SHP77 (cell line): ENCODE data around the gene TYW1.
"Not testable (repeated sequence)": the region's sequence is repeated elsewhere in the genome, so short reads cannot be mapped to it uniquely, and the experiment has no call there.

Experiments
- DNase-seq, 2 experiments: peaks; one replicate each; lab custom pipeline; 2025; lab: John Stamatoyannopoulos, UW

The TYW1 gene

GRCh38 chr7:67257779-67258178, 261.1 kb downstream of the TYW1 start:
- peak; percentile 18 to 37 for DNase-seq

DNA sequence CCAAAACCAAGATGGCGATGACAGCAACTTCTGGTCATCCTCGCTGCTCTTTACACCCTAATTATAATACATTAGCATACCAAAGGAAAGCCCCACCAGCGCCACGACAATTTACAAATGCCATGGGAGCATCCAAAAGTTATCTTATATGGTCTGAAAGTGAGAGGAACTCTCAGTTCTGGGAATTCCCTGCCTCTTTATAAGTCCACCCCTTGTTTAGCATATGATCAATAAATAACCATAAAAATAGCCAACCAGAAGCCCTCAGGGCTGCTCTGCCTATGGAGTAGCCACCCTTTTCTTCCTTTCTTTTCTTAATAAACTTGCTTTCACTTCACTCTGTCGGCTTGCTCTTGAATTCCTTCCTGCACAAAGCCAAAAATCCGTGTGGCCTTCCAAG, 262.7 kb downstream of the TYW1 start:
- DNase-seq, result not testable (repeated sequence)

DNA sequence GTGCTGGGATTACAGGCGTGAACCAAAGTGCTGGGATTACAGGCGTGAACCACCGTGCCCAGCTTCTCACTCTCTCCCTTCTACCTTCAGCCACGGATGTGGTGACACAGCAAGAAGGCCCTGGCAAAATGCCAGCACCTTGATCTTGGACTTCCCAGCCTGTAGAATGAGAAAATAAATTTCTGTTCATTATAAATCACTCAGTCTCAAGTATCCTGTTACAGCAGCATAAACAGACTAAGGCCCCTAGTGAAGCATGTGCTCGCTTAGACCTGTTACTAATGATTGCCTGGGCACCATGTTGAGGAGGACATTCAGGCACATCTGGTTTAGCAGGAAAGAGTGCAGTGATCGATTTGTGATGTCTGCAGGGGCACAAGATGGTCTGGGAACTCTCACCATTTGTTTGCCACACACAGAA, 263.5 kb downstream of the TYW1 start:
- peak in 1 of 2 experiments; percentile 1 for DNase-seq

- not testable (repeated sequence) for DNase-seq
Observed at GRCh38 chr7:67264000-67264399, 267.4 kb downstream of the TYW1 start.

- not testable (repeated sequence) for DNase-seq
Observed at GRCh38 chr7:67266070-67266469, 269.4 kb downstream of the TYW1 start.

- no peak for DNase-seq
Observed at GRCh38 chr7:67267914-67268313, 271.3 kb downstream of the TYW1 start.

DNA sequence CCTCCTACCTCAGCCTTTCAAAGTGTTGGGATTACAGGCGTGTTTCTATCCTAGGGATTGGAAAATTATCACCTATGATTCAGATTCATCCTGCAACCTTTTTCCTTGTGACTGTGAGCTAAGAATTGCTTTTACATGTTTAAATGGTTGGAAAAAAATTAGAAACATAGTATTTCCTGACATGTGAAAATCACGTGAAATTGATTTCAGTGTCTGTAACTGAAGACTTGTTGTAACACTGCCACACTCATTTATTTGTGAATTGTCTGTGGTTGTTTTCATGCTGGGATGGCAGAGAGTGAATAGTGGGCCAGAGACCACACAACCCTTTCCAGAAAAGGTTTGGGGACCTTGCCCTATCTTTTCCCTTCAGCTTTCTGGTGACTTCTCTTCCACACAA, 273.3 kb downstream of the TYW1 start:
- not testable (repeated sequence) for DNase-seq
